HPDE6-E6E7 (cell line): ENCODE results near the gene C2CD4C.
"Not testable (repeated sequence)": the region's sequence is repeated elsewhere in the genome, so short reads cannot be mapped to it uniquely, and the experiment has no call there.

Experiments used
- DNase-seq: peaks from one replicate; pipeline ENCODE4 v3.0.0; 2011; ENCODE audit warnings: missing footprints; ENCODE audit errors: extremely low spot score

The C2CD4C gene

GRCh38 chr19:439167-439900, 30.4 kb upstream of the C2CD4C start:
- DNase-seq, result no peak

- no peak for DNase-seq
Measured at GRCh38 chr19:438416-438958, 29.5 kb upstream of the C2CD4C start.

GRCh38 chr19:437041-437440, 28.1 kb upstream of the C2CD4C start:
- DNase-seq, result no peak

GRCh38 chr19:436413-436950, 27.5 kb upstream of the C2CD4C start:
- no peak for DNase-seq

- DNase-seq, result no peak
Measured at GRCh38 chr19:435707-436412, 26.9 kb upstream of the C2CD4C start.

GRCh38 chr19:435056-435706, 26.2 kb upstream of the C2CD4C start:
- DNase-seq, result no peak

- DNase-seq, result no peak
Measured at GRCh38 chr19:434152-434960, 25.4 kb upstream of the C2CD4C start.

- no peak for DNase-seq
Measured at GRCh38 chr19:430701-431100, 21.8 kb upstream of the C2CD4C start.

GRCh38 chr19:428149-428548, 19.2 kb upstream of the C2CD4C start:
- DNase-seq, result no peak

GRCh38 chr19:427675-428074, 18.7 kb upstream of the C2CD4C start:
- not testable (repeated sequence) for DNase-seq

GRCh38 chr19:426725-427445, 17.9 kb upstream of the C2CD4C start:
- no peak for DNase-seq

GRCh38 chr19:425056-425455, 16.1 kb upstream of the C2CD4C start:
- no peak for DNase-seq

- DNase-seq, result no peak
Measured at GRCh38 chr19:424546-424945, 15.6 kb upstream of the C2CD4C start.

GRCh38 chr19:423691-424466, 14.9 kb upstream of the C2CD4C start:
- no peak for DNase-seq

- DNase-seq, result not testable (repeated sequence)
Measured at GRCh38 chr19:422917-423226, 13.9 kb upstream of the C2CD4C start.

GRCh38 chr19:422213-422916, 13.4 kb upstream of the C2CD4C start:
- no peak for DNase-seq

- DNase-seq, result no peak
Measured at GRCh38 chr19:419721-420515, 11.0 kb upstream of the C2CD4C start.

- no peak for DNase-seq
Measured at GRCh38 chr19:418761-419671, 10.1 kb upstream of the C2CD4C start.
